GM12878 (cell line): Measurements from ENCODE around the gene CLEC16A. TPM values are rescaled to one million over a fixed set of nuclear protein-coding genes. Genes with fewer than 3 reads are reported as not detected.

ENCODE experiments used
- ATAC-seq: fragments of 200-7000 bp; cut with Tn5 transposase; 3 replicates; pipeline ENCODE4 v1.9.1; 2020; ENCODE audit warnings: mild to moderate bottlenecking, moderate library complexity
- BruUV-seq: library from RNA; stranded (reverse); fragments of 400-500 nt; replicated peaks from 2 replicates; lab custom pipeline; 2021; lab: Mats Ljungman, UMichigan
- CTCF ChIA-PET: fragments of 300-600 bp; sonication (Branson Sonifier 250); formaldehyde crosslinking; extraction: SDS; loops from one replicate; lab custom pipeline; 2021; ENCODE audit warnings: inconsistent platforms; lab: Yijun Ruan, JAX
- POLR2A ChIA-PET: fragments of 350-600 bp; formaldehyde crosslinking; extraction: SDS; loops from one replicate; lab custom pipeline; 2021; ENCODE audit warnings: inconsistent platforms; lab: Charles Lee
- RAD21 ChIA-PET: fragments of 300-600 bp; sonication (Branson Sonifier 250); formaldehyde crosslinking; loops from one replicate; lab custom pipeline; 2023; ENCODE audit warnings: antibody characterized with exemption; ENCODE audit not compliant: unreplicated experiment; lab: Charles Lee
- SMC1A ChIA-PET: fragments of 300-600 bp; sonication (Branson Sonifier 250); formaldehyde crosslinking; loops from one replicate; lab custom pipeline; 2023; ENCODE audit not compliant: unreplicated experiment, uncharacterized antibody; lab: Charles Lee
- DNase-seq: peaks from one replicate; pipeline ENCODE4 v3.0.0-alpha.2; 2011; ENCODE audit warnings: low read depth, low spot score
- FAIRE-seq: peaks from 3 replicates; lab custom pipeline; 2011; peaks lifted over from hg19 to GRCh38; lab: Jason Lieb, UNC
- H2AFZ ChIP-seq: 2 replicates; pipeline ENCODE4 v1.6.0; 2011; ENCODE audit warnings: low read depth, low read length, control low read depth; ENCODE audit not compliant: control insufficient read depth
- H3K27ac ChIP-seq: 2 replicates; pipeline ENCODE4 v1.5.1; 2011; ENCODE audit warnings: control low read depth; ENCODE audit not compliant: control insufficient read depth, insufficient read depth
- H3K27me3 ChIP-seq, 2 experiments: replicated peaks in 1 of 2; 2 replicates each; pipeline versions ENCODE4 v1.6.0 to v1.6.1; 2011; ENCODE audit warnings: low read length in 1 of 2; ENCODE audit not compliant: control insufficient read depth in 2 of 2, insufficient read depth in 2 of 2
- H3K36me3 ChIP-seq, 2 experiments: 2 replicates each; pipeline ENCODE4 v1.5.1; 2011; ENCODE audit warnings: low read length in 1 of 2; ENCODE audit not compliant: control insufficient read depth in 2 of 2, insufficient read depth in 2 of 2
- H3K4me1 ChIP-seq: 2 replicates; pipeline ENCODE4 v1.6.1; 2011; ENCODE audit warnings: mild to moderate bottlenecking, low read length, moderate library complexity, mixed read lengths; ENCODE audit not compliant: control insufficient read depth, insufficient read depth
- H3K4me2 ChIP-seq: 2 replicates; pipeline ENCODE4 v1.6.0; 2011; ENCODE audit warnings: control low read depth; ENCODE audit not compliant: control insufficient read depth, insufficient read depth
- H3K4me3 ChIP-seq: fragments of 200-600 bp; sonication (generic); 2 replicates; pipeline ENCODE4 v1.5.1; 2016
- H3K79me2 ChIP-seq: 2 replicates; pipeline ENCODE4 v1.6.0; 2011; ENCODE audit warnings: low read length; ENCODE audit not compliant: control insufficient read depth, insufficient read depth
- H3K9ac ChIP-seq: 2 replicates; pipeline ENCODE4 v1.8.0; 2011; ENCODE audit warnings: low read length, control low read depth, mixed read lengths; ENCODE audit not compliant: control insufficient read depth, insufficient read depth
- H3K9me3 ChIP-seq: replicated peaks from 3 replicates; pipeline ENCODE4 v1.5.1; 2011; ENCODE audit warnings: mild to moderate bottlenecking, low read length; ENCODE audit not compliant: control insufficient read depth, insufficient read depth
- H4K20me1 ChIP-seq: 2 replicates; pipeline ENCODE4 v1.6.0; 2011; ENCODE audit not compliant: control insufficient read depth, insufficient read depth
- ASH2L ChIP-seq: fragments of 300-600, 200-600 bp; sonication (generic); IDR thresholded peaks from 2 replicates; pipeline ENCODE4 v1.6.1; 2017; ENCODE audit warnings: low read depth, mild to moderate bottlenecking, borderline replicate concordance
- ATF7 ChIP-seq: fragments of 450-650 bp; IDR thresholded peaks from 2 replicates; pipeline ENCODE4 v1.6.1; 2016; ENCODE audit warnings: low read depth, mild to moderate bottlenecking
- CHD1 ChIP-seq: IDR thresholded peaks from 2 replicates; pipeline ENCODE4 v1.6.1; 2012; ENCODE audit warnings: low read depth, low read length, improper control_type of control experiment
- NRF1 ChIP-seq: conservative IDR thresholded peaks from 2 replicates; pipeline ENCODE4 v1.6.1; 2011; ENCODE audit warnings: mild to moderate bottlenecking, low read depth, low read length, improper control_type of control experiment
- PML ChIP-seq: IDR thresholded peaks from 2 replicates; pipeline ENCODE4 v1.6.1; 2012; ENCODE audit warnings: low read length, inconsistent platforms
- RB1 ChIP-seq: fragments of 450-650 bp; formaldehyde crosslinking; IDR thresholded peaks from 2 replicates; pipeline ENCODE4 v1.6.1; 2017; ENCODE audit warnings: mild to moderate bottlenecking, borderline replicate concordance
- TCF12 ChIP-seq: IDR thresholded peaks from 2 replicates; pipeline ENCODE4 v1.6.1; 2011; ENCODE audit warnings: low read depth, mild to moderate bottlenecking, low read length
- ZNF274 ChIP-seq: IDR thresholded peaks from one replicate; pipeline ENCODE4 v1.8.0; 2011; ENCODE audit not compliant: insufficient read length, insufficient read depth
- WGBS: methylation state at CpG from one replicate; pipeline ENCODE4 v1.1.6; 2016; ENCODE audit warnings: low lambda C conversion rate; ENCODE audit not compliant: insufficient replicate concordance, insufficient coverage; ENCODE audit errors: missing lambda C conversion rate; 5-methylcytosine and 5-hydroxymethylcytosine counted together
- in situ Hi-C: fragments of 300-500 bp; cut with MboI; formaldehyde crosslinking; loops from 9 replicates; pipeline ENCODE4 v1.14.3; 2018; ENCODE audit warnings: mixed read lengths
- intact Hi-C: fragments of 100-400 bp; cut with micrococcal nuclease; formaldehyde crosslinking; loops from one replicate; pipeline ENCODE4 v1.14.2; 2022; ENCODE audit not compliant: unreplicated experiment
- polyA plus RNA-seq, 11 experiments: library from polyadenylated mRNA; depleted of rRNA in 4 of 11; unstranded in 6 of 11; stranded (reverse) in 5 of 11; fragments of >200 nt; fragmentation: Nextera tagmentation in 4 of 11; fragmentation: Illumina TruSeq in 1 of 11; extraction: Ambion mirVana in 4 of 11; extraction: Trizol in 1 of 11; gene quantifications; 1 replicate in 1 of 11; 2 replicates in 10 of 11; pipeline versions ENCODE4 v1.2.1 to v1.2.3, GENCODE V29; 2011 to 2016; ENCODE audit warnings: inconsistent platforms in 2 of 11, missing spikeins in 2 of 11, low read depth in 1 of 11
- total RNA-seq, 4 experiments: library from RNA; depleted of rRNA in 3 of 4; stranded (reverse); fragments of >200 nt in 3 of 4; fragmentation: Illumina TruSeq in 1 of 4; extraction: Trizol in 1 of 4; gene quantifications; 2 replicates each; pipeline versions ENCODE4 v1.2.1 to v1.2.3, GENCODE V29; 2013 to 2021
- TF ChIP-seq, protein P1 (sequence below): fragments of 450-650 bp; IDR thresholded peaks from 2 replicates; pipeline ENCODE4 v1.6.1; 2014; ENCODE audit warnings: mild to moderate bottlenecking
- TF ChIP-seq, protein P2 (sequence below): fragments of 450-650 bp; formaldehyde crosslinking; IDR thresholded peaks from 2 replicates; pipeline ENCODE4 v1.5.0; 2022; ENCODE audit warnings: mild to moderate bottlenecking, missing genetic modification characterization

CLEC16A gene
- total and polyA plus RNA-seq, 10 of the 15 experiments (the other 5 are each of a cell fraction or from before 2014, with no cell fraction given) = 1.5 to 28.8 (median 19.2) TPM

DNA sequence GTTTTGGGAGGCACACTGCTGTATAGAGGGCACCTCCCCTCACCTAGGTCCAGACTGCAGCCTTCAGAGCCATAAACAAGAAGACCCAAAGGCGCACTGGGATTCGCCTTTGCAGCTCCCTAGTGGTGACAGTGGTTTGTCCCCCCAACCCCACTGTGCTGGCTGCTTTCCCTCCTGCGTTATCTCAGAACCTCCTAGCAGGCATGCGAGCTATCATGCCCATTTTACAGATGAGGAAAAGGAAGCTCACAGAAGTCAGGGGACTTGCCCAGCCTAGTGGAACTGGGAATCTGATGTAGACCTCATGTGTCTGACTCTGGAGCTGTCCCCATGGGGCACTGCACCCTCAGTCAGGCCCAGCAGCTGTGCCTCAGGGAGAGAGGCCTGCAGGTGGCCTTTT, 115.2 kb downstream of the CLEC16A start:
- TF ChIP-seq CHD1 (no peak), RB1 (no peak), TCF12 (no peak), ZNF274 (no peak), PML (no peak), NRF1 (no peak), ASH2L (no peak), ATF7 (no peak)
- TF ChIP-seq, protein P1, sequence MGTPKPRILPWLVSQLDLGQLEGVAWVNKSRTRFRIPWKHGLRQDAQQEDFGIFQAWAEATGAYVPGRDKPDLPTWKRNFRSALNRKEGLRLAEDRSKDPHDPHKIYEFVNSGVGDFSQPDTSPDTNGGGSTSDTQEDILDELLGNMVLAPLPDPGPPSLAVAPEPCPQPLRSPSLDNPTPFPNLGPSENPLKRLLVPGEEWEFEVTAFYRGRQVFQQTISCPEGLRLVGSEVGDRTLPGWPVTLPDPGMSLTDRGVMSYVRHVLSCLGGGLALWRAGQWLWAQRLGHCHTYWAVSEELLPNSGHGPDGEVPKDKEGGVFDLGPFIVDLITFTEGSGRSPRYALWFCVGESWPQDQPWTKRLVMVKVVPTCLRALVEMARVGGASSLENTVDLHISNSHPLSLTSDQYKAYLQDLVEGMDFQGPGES = no peak
- TF ChIP-seq, protein P2, sequence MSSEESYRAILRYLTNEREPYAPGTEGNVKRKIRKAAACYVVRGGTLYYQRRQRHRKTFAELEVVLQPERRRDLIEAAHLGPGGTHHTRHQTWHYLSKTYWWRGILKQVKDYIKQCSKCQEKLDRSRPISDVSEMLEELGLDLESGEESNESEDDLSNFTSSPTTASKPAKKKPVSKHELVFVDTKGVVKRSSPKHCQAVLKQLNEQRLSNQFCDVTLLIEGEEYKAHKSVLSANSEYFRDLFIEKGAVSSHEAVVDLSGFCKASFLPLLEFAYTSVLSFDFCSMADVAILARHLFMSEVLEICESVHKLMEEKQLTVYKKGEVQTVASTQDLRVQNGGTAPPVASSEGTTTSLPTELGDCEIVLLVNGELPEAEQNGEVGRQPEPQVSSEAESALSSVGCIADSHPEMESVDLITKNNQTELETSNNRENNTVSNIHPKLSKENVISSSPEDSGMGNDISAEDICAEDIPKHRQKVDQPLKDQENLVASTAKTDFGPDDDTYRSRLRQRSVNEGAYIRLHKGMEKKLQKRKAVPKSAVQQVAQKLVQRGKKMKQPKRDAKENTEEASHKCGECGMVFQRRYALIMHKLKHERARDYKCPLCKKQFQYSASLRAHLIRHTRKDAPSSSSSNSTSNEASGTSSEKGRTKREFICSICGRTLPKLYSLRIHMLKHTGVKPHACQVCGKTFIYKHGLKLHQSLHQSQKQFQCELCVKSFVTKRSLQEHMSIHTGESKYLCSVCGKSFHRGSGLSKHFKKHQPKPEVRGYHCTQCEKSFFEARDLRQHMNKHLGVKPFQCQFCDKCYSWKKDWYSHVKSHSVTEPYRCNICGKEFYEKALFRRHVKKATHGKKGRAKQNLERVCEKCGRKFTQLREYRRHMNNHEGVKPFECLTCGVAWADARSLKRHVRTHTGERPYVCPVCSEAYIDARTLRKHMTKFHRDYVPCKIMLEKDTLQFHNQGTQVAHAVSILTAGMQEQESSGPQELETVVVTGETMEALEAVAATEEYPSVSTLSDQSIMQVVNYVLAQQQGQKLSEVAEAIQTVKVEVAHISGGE (CRISPR knock-in tag) = no peak
- Histone ChIP-seq H4K20me1 (no peaks in the 10 kb centered on the region), H3K9me3 (no peaks in the 10 kb centered on the region), H3K4me3 (no peak overlapping the region), H3K9ac (no peak overlapping the region), H3K4me2 (no peak overlapping the region), H3K27me3 (no peaks in the 10 kb centered on the region), H3K36me3 (peaks cover 6 to 7% of the 10 kb centered on the region in 2 experiments; a peak in 3 of 4 replicates), H3K27ac (no peak overlapping the region), H3K4me1 (peaks cover 5% of the 10 kb centered on the region; the same call in 1 of the 2 replicates), H3K79me2 (no peaks in the 10 kb centered on the region), H2AFZ (no peak overlapping the region)
- ATAC-seq = no peak
- no peak for DNase-seq
- FAIRE-seq = no peak
- 95% methylated on average over 4 of the region's 4 CpGs for WGBS
- ChIA-PET RAD21 (interaction anchor here (0.8 to 1.2 kb wide), 2 partner anchors 35 to 297 kb away, joined by 3 read pairs; no protein-coding TSS in a partner anchor), SMC1A (interaction anchor here (2.8 kb wide), 1 partner anchor 9 kb away, joined by 7 read pairs; no protein-coding TSS in a partner anchor), POLR2A (interaction anchor here (0.5 to 2.5 kb wide), 2 partner anchors 9 to 12 kb away, joined by 3 to 8 read pairs; no protein-coding TSS in a partner anchor), CTCF (no interaction called here)
- no TSS peak for BruUV-seq
- in situ Hi-C loops (no loop called here), intact Hi-C loops (no loop called here)
